ENCODE measurements around the gene PPP1R36.

Gene PPP1R36

DNA sequence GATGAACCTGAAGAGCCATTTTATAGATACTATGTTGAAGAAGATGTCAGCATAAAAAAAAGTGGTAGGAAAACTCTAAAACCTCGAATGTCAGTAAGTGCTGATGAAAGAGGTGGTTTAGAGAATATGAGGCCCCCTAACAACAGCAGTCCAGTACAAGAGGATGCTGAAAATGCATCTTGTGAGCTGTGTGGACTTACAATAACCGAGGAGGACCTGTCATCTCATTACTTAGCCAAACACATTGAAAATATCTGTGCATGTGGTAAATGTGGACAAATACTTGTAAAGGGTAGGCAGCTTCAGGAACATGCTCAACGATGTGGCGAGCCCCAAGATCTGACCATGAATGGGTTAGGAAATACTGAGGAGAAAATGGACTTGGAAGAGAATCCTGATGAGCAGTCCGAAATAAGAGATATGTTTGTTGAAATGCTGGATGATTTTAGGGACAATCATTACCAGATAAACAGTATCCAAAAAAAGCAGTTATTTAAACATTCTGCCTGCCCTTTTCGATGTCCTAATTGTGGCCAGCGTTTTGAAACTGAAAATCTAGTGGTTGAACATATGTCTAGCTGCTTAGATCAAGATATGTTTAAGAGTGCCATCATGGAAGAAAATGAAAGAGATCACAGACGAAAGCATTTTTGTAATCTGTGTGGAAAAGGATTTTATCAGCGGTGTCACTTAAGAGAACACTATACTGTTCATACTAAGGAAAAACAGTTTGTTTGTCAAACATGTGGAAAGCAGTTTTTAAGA, 27.0 kb upstream of the PPP1R36 start:
- Histone ChIP-seq H3K4me3 (ENCODE audit: low read length, poor library complexity, severe bottlenecking) (no peak overlapping the region), H3K36me3 (ENCODE audit: insufficient read depth, low read length) (peaks cover 42% of the 10 kb centered on the region), H3K27me3 (ENCODE audit: insufficient read depth, low read length, poor library complexity, severe bottlenecking) (no peaks in the 10 kb centered on the region), H3K9ac (ENCODE audit: low read depth, low read length, poor library complexity, severe bottlenecking) (no peak overlapping the region), H3K4me1 (ENCODE audit: insufficient read depth, low read length, poor library complexity, severe bottlenecking) (no peaks in the 10 kb centered on the region), H3F3A (ENCODE audit: low read depth) (no peaks in the 10 kb centered on the region), H3K9me3 (ENCODE audit: insufficient read depth, low read depth, low read length) (no peaks in the 10 kb centered on the region), H3K79me2 (ENCODE audit: insufficient read depth, low read length) (peaks cover 51% of the 10 kb centered on the region), H3K9me2 (replicated peaks; ENCODE audit: low read depth, low read length) (no peaks in the 10 kb centered on the region), H2AFZ (ENCODE audit: low read length) (no peak overlapping the region), H4K20me1 (ENCODE audit: insufficient read depth, low read length, poor library complexity, severe bottlenecking) (peaks cover 34% of the 10 kb centered on the region), H3K4me2 (ENCODE audit: low read depth, low read length, poor library complexity, severe bottlenecking) (no peak overlapping the region)
- TF ChIP-seq EZH2phosphoT487 (IDR thresholded peaks at IDR 0.05; ENCODE audit: borderline replicate concordance) = no peak
- TF ChIP-seq, protein P1, sequence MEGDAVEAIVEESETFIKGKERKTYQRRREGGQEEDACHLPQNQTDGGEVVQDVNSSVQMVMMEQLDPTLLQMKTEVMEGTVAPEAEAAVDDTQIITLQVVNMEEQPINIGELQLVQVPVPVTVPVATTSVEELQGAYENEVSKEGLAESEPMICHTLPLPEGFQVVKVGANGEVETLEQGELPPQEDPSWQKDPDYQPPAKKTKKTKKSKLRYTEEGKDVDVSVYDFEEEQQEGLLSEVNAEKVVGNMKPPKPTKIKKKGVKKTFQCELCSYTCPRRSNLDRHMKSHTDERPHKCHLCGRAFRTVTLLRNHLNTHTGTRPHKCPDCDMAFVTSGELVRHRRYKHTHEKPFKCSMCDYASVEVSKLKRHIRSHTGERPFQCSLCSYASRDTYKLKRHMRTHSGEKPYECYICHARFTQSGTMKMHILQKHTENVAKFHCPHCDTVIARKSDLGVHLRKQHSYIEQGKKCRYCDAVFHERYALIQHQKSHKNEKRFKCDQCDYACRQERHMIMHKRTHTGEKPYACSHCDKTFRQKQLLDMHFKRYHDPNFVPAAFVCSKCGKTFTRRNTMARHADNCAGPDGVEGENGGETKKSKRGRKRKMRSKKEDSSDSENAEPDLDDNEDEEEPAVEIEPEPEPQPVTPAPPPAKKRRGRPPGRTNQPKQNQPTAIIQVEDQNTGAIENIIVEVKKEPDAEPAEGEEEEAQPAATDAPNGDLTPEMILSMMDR (conservative IDR thresholded peaks at IDR 0.05; ENCODE audit: low read length) = no peak

DNA sequence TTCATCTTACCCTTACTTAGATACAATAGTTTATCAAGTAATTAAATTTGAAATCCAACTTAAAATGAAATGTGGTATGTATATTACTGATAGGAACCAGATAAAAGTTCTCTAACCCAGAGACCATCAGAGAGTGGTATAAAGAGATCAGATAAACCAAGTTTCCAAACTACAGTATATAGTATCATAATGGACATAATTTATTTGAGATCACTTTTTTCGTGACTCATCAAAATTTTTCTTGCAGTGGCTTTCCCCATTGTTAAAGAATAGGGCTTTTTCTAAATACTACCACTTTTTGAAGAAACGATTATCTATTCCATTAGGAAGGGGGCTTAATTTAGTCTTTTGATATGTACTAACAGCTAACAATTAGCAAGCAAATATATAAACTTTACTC, 24.4 kb upstream of the PPP1R36 start:
- Histone ChIP-seq H3K79me2 (ENCODE audit: insufficient read depth, low read length) (peaks cover 26% of the 10 kb centered on the region), H3K9me2 (replicated peaks; ENCODE audit: low read depth, low read length) (no peaks in the 10 kb centered on the region), H3K4me1 (ENCODE audit: insufficient read depth, low read length, poor library complexity, severe bottlenecking) (no peaks in the 10 kb centered on the region), H3K9me3 (ENCODE audit: insufficient read depth, low read depth, low read length) (no peaks in the 10 kb centered on the region), H2AFZ (ENCODE audit: low read length) (no peak overlapping the region), H4K20me1 (ENCODE audit: insufficient read depth, low read length, poor library complexity, severe bottlenecking) (peaks cover 16% of the 10 kb centered on the region), H3F3A (ENCODE audit: low read depth) (no peaks in the 10 kb centered on the region), H3K27me3 (ENCODE audit: insufficient read depth, low read length, poor library complexity, severe bottlenecking) (no peaks in the 10 kb centered on the region), H3K4me3 (ENCODE audit: low read length, poor library complexity, severe bottlenecking) (no peak overlapping the region), H3K4me2 (ENCODE audit: low read depth, low read length, poor library complexity, severe bottlenecking) (no peak overlapping the region), H3K9ac (ENCODE audit: low read depth, low read length, poor library complexity, severe bottlenecking) (no peak overlapping the region), H3K36me3 (ENCODE audit: insufficient read depth, low read length) (peaks cover 45% of the 10 kb centered on the region)
- no peak for TF ChIP-seq EZH2phosphoT487 (IDR thresholded peaks at IDR 0.05; ENCODE audit: borderline replicate concordance)
- TF ChIP-seq, protein P1 (conservative IDR thresholded peaks at IDR 0.05; ENCODE audit: low read length) = no peak

DNA sequence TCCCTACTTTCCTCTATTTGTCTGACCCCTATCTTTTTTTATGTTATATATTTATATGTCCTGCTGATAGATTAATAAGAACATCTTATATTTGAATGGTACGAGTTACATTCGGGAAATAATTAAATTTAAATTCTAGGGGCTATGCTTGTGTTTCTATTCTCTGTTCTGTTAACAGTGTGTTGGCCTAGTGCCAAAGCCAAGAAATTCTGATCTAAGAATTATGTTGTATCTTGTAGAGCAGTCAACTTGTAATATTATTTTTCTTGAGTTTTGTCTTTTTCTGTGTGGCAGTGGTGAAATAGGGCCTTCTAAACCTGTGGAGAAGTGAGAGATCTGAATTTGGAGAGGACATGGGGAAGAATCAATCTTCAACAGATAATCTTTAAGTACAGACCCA, 18.2 kb upstream of the PPP1R36 start:
- Histone ChIP-seq H3K36me3 (ENCODE audit: insufficient read depth, low read length) (peaks cover 2% of the 10 kb centered on the region; the same call in 1 of the 2 replicates), H3K4me1 (ENCODE audit: insufficient read depth, low read length, poor library complexity, severe bottlenecking) (no peaks in the 10 kb centered on the region), H3F3A (ENCODE audit: low read depth) (no peaks in the 10 kb centered on the region), H3K9me2 (replicated peaks; ENCODE audit: low read depth, low read length) (no peaks in the 10 kb centered on the region), H2AFZ (ENCODE audit: low read length) (no peak overlapping the region), H3K9me3 (ENCODE audit: insufficient read depth, low read depth, low read length) (no peaks in the 10 kb centered on the region), H3K4me2 (ENCODE audit: low read depth, low read length, poor library complexity, severe bottlenecking) (no peak overlapping the region), H3K4me3 (ENCODE audit: low read length, poor library complexity, severe bottlenecking) (no peak overlapping the region), H3K27me3 (ENCODE audit: insufficient read depth, low read length, poor library complexity, severe bottlenecking) (no peaks in the 10 kb centered on the region), H4K20me1 (ENCODE audit: insufficient read depth, low read length, poor library complexity, severe bottlenecking) (no peaks in the 10 kb centered on the region), H3K79me2 (ENCODE audit: insufficient read depth, low read length) (no peaks in the 10 kb centered on the region), H3K9ac (ENCODE audit: low read depth, low read length, poor library complexity, severe bottlenecking) (no peak overlapping the region)
- TF ChIP-seq, protein P1 (conservative IDR thresholded peaks at IDR 0.05; ENCODE audit: low read length) = no peak
